ENCODE measurements around the gene NDUFS6.

The NDUFS6 gene

GRCh38 chr5:1820926-1821325, 19.7 kb downstream of the NDUFS6 start:
- TF ChIP-seq CTCF (IDR thresholded peaks at IDR 0.05; ENCODE audit: extremely low read depth, insufficient read depth, missing control alignments), result no peak
- in situ Hi-C loops (cut with MboI; ENCODE audit: low pct_unique_long_range_greater_than_20kb, low sequenced_read_pairs, unreplicated experiment), result no loop called here
- DNase-seq (ENCODE audit: low spot score), result no peak

- no peak for DNase-seq (ENCODE audit: low spot score)
- no peak for TF ChIP-seq CTCF (IDR thresholded peaks at IDR 0.05; ENCODE audit: extremely low read depth, insufficient read depth, missing control alignments)
- in situ Hi-C loops (cut with MboI; ENCODE audit: low pct_unique_long_range_greater_than_20kb, low sequenced_read_pairs, unreplicated experiment), result no loop called here
Measured at GRCh38 chr5:1821862-1822261, 20.7 kb downstream of the NDUFS6 start.

GRCh38 chr5:1823381-1824034, 22.3 kb downstream of the NDUFS6 start:
- in situ Hi-C loops (cut with MboI; ENCODE audit: low pct_unique_long_range_greater_than_20kb, low sequenced_read_pairs, unreplicated experiment), result no loop called here
- no peak for DNase-seq (ENCODE audit: low spot score)

GRCh38 chr5:1824109-1824821, 23.1 kb downstream of the NDUFS6 start:
- in situ Hi-C loops (cut with MboI; ENCODE audit: low pct_unique_long_range_greater_than_20kb, low sequenced_read_pairs, unreplicated experiment), result no loop called here
- no peak for DNase-seq (ENCODE audit: low spot score)
- TF ChIP-seq CTCF (IDR thresholded peaks at IDR 0.05; ENCODE audit: extremely low read depth, insufficient read depth, missing control alignments), result peak; percentile 6

More at GRCh38 chr5:1823381-1824034, 22.3 kb downstream of the NDUFS6 start:
- TF ChIP-seq CTCF (IDR thresholded peaks at IDR 0.05; ENCODE audit: extremely low read depth, insufficient read depth, missing control alignments), result no peak

- DNase-seq (ENCODE audit: low spot score), result no peak
- no peak for TF ChIP-seq CTCF (IDR thresholded peaks at IDR 0.05; ENCODE audit: extremely low read depth, insufficient read depth, missing control alignments)
- in situ Hi-C loops (cut with MboI; ENCODE audit: low pct_unique_long_range_greater_than_20kb, low sequenced_read_pairs, unreplicated experiment), result no loop called here
Measured at GRCh38 chr5:1824903-1825841, 24.0 kb downstream of the NDUFS6 start.

- DNase-seq (ENCODE audit: low spot score), result no peak
- no peak for TF ChIP-seq CTCF (IDR thresholded peaks at IDR 0.05; ENCODE audit: extremely low read depth, insufficient read depth, missing control alignments)
- in situ Hi-C loops (cut with MboI; ENCODE audit: low pct_unique_long_range_greater_than_20kb, low sequenced_read_pairs, unreplicated experiment), result no loop called here
Measured at GRCh38 chr5:1826235-1826980, 25.2 kb downstream of the NDUFS6 start.
